GM18520 (cell line): ENCODE results near the gene CIRBP.

Source experiments
- ATAC-seq: cut with Tn5 transposase; IDR thresholded peaks from one replicate; pipeline ENCODE4 v1.9.1; 2021; ENCODE audit not compliant: unreplicated experiment

Gene CIRBP

GRCh38 chr19:1278713-1279660 lies 9.9 kb downstream of the CIRBP start:
- no peak for ATAC-seq

GRCh38 chr19:1279782-1280341 lies 10.7 kb downstream of the CIRBP start:
- no peak for ATAC-seq

DNA sequence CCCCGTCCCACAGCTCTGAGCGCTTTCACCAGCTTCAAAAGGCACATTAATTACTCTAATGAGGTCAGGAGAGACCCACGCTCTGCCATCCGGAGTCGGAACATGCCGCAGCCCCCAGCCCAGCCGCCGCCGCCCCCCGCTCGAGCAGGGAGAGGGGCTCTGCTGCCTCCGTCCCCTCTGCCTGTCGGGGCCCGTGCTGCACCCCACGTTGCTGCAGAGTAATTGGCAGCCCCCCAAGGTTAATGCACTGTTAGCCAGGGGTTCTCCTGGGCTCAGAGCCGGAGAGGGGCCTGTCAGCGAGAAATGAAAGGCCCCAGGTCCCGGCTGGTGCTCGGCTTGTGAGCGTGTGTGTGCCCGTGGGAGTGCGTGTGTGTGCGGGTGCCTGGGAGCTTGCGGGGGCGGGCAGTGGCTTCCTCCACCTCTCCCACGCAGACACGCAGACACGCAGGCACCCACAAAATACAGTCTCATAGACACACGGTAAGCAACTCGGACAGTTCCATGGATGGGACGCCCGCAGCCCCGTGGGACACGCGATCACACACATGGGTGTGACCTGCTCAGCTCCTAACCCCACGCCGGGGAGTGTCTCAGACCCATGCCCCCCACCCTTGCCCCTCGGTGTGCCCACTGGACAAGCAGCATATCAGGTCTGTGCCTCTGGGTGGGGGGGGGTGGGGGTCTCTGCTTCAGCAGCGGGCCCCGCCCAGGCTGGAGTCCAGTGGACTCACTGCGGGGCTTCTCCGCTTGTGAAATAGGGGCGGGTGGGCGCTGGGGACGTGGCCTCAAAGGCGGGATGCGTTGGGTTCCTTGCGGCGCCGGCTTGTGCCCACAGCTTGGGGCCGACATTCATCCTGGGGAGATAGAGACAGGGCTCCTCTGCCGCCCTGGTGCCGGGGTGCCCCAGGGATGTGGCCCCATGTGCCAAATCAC lies 11.8 kb downstream of the CIRBP start:
- ATAC-seq: no peak

DNA sequence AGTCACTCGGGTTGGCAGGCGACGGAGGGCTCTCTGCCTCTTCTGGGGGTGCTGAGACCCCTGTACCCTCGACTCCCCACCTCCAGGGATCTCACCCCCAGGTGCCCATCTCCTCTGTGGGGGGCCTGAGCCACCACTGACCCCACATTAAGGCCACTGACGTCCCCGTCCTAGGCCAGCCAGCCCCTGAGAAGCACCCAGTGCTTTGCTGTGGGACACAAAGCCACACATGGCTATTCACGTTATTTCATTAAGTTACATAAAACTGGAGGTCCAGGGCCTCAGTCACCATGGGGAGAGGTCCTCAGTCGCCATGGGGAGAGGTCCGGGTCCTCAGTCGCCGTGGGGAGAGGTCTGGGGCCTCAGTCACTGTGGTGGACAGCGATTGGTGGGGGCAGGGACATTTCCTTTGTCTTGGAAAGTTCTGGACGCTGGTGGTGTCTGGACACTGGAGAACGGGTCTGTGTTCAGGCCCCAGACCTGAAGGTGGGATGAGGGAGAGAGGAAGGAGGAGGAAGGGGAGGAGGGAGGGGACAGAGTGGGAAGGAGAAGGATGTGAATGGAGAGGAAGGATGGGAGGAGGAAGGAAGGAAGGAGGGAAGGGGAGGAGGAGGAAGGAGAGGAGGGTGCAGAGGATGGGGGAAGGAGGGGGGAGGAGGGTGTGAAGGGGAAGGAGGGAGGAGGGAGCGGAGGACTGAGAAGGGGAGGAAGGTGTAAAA lies 12.6 kb downstream of the CIRBP start:
- ATAC-seq: no peak

- no peak for ATAC-seq
Observed at GRCh38 chr19:1282588-1283206, 13.6 kb downstream of the CIRBP start.

GRCh38 chr19:1283207-1283916 lies 14.2 kb downstream of the CIRBP start:
- ATAC-seq: no peak

GRCh38 chr19:1283917-1284292 lies 14.8 kb downstream of the CIRBP start:
- no peak for ATAC-seq

DNA sequence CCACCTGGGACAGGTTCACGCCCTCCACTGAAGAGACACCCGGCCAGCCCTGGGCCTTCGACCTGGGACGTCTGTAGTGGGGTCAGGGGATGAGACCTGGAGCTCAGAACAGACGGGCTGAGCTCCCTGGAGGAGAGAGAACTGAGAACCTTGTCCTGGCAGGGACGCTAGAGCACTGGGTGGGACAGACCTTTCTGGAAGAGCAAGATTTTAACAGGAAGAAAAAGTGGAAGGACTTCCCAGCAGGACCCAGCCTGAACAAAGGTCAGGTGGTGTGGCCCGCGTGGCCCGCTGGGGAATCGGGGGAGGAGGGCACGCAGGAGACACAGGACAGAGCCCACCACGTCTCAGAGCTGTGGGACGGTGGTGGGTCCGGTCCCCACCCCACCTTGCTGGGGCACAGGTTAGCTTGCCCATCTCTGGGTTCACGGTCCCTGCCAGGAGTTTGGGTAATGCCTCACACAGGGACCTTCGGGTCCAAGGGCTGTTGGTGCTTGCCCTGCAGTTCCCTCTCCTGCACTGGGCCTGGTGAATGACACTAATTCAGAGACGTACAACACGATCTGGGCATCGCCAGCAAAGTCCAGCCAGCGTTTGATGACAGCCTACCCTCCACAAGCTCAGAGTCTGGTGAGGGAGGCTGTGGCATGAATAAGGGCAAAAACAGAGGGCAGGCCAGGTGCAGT lies 15.3 kb downstream of the CIRBP start:
- ATAC-seq: no peak

DNA sequence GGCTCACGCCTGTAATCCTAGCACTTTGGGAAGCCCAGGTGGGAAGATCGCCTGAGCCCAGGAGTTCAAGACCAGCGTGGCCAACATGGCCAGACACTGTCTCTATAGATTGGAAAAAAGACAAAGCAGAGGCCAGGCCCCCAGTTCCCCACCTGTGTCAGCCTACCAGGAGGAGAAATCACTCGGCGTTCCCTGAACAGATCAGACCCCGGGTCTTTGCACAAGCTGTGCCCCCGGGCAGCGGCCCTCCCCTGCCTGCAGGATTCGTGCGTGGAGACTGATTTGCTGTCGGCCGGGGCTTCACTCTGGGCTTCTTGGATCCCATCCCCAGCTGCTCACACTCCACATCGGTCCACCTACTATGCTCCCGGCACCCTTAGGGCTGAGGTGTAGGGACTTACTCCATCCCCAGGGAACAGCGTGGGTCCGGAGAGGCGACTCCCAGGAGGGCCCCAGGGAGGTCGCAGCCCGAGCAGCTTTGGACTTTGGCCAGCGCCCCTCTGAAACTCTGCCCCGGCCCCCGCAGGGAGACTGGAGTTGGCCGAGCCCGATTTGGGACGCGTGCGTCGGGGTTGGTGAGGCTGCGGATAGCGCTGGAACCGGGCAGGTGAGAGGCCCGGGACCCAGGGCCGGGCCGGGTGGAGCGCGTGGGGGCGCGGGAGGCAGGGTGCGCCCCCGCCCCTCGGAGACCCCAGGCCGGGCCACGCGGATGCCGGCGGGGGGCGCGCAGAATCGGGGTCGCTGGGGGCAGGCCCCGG lies 16.0 kb downstream of the CIRBP start:
- no peak for ATAC-seq

- no peak for ATAC-seq
Observed at GRCh38 chr19:1285737-1286360, 16.7 kb downstream of the CIRBP start, which contains the start of gene EFNA2. Gene EFNA2, plus strand, starts transcription at chr19:1285873. Its CDS starts 296 bp downstream, at chr19:1286169.

GRCh38 chr19:1286487-1287353 lies 17.6 kb downstream of the CIRBP start:
- no peak for ATAC-seq

DNA sequence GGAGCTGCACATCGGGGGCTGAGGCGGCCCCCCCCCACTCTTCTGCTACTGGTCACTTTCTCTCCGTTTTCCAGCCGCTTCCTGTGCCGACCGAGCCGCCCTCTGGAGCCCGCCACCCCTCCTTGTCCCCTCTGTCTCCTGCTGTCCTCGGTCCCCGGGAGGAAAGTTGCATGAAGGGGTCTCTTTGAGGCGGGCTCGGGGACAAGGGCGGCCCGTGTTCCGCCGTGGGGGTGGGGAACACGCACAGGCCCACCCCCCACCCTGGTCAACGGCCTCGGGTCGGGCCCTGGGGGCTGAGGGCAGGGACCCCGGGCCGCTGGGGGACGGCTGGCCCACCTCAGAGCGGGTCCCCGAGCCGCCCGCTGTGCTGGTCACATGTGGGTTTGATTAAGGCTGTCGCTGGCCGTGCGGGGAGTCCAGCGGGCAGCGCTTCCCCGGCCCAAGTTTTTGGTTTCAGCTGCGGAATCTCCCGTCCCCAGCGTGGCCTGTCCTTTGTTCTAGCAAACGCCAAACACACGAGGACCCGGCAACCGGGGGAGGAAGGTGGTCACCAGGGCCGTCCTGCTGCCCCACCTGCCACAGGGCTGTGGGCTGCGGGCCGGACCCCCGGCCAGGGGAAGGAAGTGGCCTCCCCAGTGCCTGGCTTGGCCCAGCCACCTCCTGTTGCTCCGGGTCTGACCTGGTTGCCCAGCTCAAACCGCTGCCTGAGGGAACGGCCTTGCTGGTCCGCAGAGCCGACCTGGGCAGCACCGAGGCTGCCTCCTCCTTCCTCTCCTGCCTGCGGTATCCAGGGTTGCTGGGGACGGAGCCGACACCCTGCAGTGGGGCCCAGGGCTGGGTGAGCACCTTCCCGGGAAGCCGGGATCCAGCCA lies 18.5 kb downstream of the CIRBP start:
- ATAC-seq: no peak

GRCh38 chr19:1288226-1288612 lies 19.1 kb downstream of the CIRBP start:
- no peak for ATAC-seq

GRCh38 chr19:1288833-1289685 lies 19.9 kb downstream of the CIRBP start:
- ATAC-seq: no peak

GRCh38 chr19:1289686-1290025 lies 20.5 kb downstream of the CIRBP start:
- ATAC-seq: no peak
